ENCODE measurements around the gene GPR31. TPM values are rescaled to one million over a fixed set of nuclear protein-coding genes. Genes with fewer than 3 reads are reported as not detected.

Gene GPR31
- total and polyA plus RNA-seq, 4 donors, result 0.02 to 0.23 TPM; not detected in 2

DNA sequence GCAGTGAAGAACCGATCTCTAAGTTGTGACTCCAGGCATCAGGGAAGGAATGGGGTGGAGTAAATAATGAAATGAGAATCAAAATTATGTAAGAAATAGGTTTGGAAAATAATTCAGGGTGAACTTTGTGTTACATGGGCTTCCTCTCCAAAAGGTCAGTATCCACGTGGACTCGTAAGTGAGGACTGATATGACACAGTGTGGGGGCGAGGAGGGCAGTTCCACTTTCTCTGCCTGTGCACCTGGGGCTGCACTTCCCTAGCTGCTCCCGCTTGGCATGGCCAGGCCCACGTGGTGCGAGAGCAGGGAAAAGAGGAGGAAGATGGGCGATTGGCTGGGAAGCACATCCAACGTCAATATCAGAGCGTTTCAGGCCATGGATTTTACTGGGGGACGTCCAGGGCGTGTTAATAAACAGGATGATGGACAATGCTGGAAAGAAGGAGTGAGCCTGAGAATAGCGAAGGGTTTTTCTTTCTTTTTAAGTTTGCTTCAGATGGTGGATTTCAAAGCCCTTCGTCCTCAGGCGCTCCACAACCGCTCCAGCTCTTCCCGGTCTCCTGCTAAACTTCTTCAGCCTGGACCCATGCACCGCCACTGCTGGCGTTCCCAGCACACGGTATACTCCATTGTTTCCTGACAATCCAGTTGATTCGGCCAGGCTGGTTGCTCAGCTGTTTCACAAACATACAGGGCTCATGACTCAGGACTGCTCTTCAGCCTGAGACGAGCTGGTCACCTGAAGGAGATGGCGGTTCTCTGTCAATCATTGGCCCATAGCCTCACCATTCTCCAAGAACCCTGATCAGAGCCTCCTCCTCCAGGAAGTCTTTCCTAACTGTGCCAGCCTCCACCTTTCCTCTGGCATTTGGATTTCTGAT lies 23.1 kb downstream of the GPR31 start:
- no peaks in the 10 kb centered on the region for H3K27me3 ChIP-seq (ENCODE audit: control insufficient read depth in 3 of 3, insufficient read depth in 3 of 3, low read length in 2 of 3)
- DNase-seq (no peak), ATAC-seq (ENCODE audit: insufficient read depth, low FRiP score) (no peak)
- peaks cover 0 to 4% (median 0%) of the 10 kb centered on the region in 5 donors for H3K4me1 ChIP-seq (ENCODE audit: control insufficient read depth in 5 of 5, insufficient read depth in 5 of 5, low read length in 5 of 5)
- no peak overlapping the region for H3K27ac ChIP-seq (ENCODE audit: low read depth in 1 of 2, low read length in 1 of 2)
- TF ChIP-seq, protein P1, sequence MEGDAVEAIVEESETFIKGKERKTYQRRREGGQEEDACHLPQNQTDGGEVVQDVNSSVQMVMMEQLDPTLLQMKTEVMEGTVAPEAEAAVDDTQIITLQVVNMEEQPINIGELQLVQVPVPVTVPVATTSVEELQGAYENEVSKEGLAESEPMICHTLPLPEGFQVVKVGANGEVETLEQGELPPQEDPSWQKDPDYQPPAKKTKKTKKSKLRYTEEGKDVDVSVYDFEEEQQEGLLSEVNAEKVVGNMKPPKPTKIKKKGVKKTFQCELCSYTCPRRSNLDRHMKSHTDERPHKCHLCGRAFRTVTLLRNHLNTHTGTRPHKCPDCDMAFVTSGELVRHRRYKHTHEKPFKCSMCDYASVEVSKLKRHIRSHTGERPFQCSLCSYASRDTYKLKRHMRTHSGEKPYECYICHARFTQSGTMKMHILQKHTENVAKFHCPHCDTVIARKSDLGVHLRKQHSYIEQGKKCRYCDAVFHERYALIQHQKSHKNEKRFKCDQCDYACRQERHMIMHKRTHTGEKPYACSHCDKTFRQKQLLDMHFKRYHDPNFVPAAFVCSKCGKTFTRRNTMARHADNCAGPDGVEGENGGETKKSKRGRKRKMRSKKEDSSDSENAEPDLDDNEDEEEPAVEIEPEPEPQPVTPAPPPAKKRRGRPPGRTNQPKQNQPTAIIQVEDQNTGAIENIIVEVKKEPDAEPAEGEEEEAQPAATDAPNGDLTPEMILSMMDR (IDR thresholded peaks at IDR 0.05; ENCODE audit: control extremely low read depth, extremely low read depth), result no peak
- no peaks in the 10 kb centered on the region for H3K36me3 ChIP-seq (ENCODE audit: control insufficient read depth in 4 of 4, insufficient read depth in 4 of 4, low read length in 4 of 4)
- H3K9ac ChIP-seq (ENCODE audit: insufficient read depth in 1 of 2, low read length in 2 of 2), result no peak overlapping the region
- H3K4me3 ChIP-seq, result no peak overlapping the region
- no peaks in the 10 kb centered on the region for H3K9me3 ChIP-seq (ENCODE audit: control insufficient read depth in 4 of 4, insufficient read depth in 3 of 4, low read length in 3 of 4)
- 84 to 91% methylated on average over 23 of the region's 23 CpGs for WGBS, 2 donors

DNA sequence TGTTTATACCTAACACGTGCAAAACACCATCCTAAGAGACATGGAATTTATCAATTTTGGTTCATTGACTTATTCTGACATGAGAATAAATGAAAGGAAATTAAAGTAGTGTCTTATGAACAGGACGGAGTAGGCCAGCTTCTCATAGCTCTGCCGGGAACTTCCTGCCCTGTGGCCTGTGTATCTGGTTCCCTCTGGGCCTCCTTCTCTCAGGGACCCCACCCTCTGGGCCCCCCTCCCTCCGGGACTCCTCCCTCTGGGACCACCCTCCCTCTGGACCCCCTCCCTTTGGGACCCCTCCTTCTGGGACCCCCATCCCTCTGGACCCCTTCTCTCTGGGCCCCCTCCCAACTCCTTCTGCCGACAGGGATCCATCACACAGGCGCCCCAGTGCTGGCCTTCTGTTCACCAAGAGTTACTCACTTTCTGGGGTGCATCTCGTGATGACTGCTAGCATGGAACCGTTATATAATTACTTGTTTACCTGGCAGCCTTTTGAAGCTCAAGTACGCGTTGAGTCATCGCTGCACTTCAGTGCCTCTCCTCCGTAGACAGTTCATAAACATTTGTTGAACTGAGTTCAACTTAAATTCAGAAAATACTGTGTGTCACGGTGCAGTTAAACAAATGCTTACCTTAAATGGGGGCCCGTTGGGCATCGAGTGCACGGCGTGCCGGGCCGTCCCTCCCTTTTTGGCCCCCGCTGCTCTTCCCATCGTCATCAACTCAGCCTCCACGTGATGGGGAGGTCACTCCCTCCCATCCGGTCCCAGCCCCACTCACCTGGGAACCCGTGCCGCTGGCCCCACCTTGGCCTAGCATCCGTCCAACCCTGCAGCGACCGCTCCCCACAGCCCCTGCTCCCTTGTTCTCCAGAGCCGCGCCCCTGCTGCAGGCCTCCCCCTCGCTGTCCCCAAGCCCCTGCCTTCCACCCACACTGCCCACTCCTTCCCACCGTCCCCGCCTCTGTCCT lies 26.8 kb downstream of the GPR31 start:
- TF ChIP-seq, protein P1 (IDR thresholded peaks at IDR 0.05; ENCODE audit: control extremely low read depth, extremely low read depth), result no peak

DNA sequence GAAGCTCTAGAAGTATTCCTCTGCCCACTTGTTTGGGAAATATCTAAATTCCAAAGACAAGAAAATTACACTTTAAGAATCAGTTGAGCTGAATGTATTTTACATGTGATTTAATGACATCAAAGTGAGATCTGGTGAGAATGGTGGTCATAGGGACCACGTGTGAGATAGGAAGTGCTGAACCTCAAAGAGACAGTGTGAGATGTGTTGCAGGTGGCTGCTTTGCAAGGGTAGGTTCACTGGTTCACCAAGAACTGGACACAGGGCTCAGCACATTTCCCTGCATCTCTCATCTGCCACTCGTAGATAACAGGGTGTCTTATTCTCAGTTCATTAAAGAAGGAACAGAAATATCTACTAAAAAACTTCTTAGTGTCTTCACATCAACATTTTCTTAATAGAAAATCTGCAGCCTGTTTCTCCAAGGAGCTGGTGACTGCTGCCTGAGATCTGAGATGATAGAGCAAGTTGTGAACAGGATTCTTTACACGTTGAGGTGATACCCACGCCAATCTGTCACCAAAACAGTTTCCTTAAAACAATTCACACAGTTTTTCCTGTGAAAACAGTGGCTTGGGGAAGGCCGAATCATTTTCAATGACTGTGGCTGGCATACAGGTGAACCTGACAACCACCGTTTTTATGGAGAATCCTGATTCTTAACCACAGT lies 27.6 kb downstream of the GPR31 start:
- no peak overlapping the region for H3K4me3 ChIP-seq
- ATAC-seq (ENCODE audit: insufficient read depth, low FRiP score) (no peak), DNase-seq (no peak)
- no peaks in the 10 kb centered on the region for H3K36me3 ChIP-seq (ENCODE audit: control insufficient read depth in 4 of 4, insufficient read depth in 4 of 4, low read length in 4 of 4)
- H3K27me3 ChIP-seq (ENCODE audit: control insufficient read depth in 3 of 3, insufficient read depth in 3 of 3, low read length in 2 of 3), result no peaks in the 10 kb centered on the region
- H3K4me1 ChIP-seq (ENCODE audit: control insufficient read depth in 5 of 5, insufficient read depth in 5 of 5, low read length in 5 of 5), result no peaks in the 10 kb centered on the region
- TF ChIP-seq, protein P1 (IDR thresholded peaks at IDR 0.05; ENCODE audit: control extremely low read depth, extremely low read depth), result no peak
- H3K27ac ChIP-seq (ENCODE audit: low read depth in 1 of 2, low read length in 1 of 2), result no peak overlapping the region
- H3K9ac ChIP-seq (ENCODE audit: insufficient read depth in 1 of 2, low read length in 2 of 2), result no peak overlapping the region
- WGBS, 2 donors, result 65 to 72% methylated on average over 6 of the region's 6 CpGs
- no peaks in the 10 kb centered on the region for H3K9me3 ChIP-seq (ENCODE audit: control insufficient read depth in 4 of 4, insufficient read depth in 3 of 4, low read length in 3 of 4)

More for the DNA sequence above, 26.8 kb downstream of the GPR31 start:
- Histone ChIP-seq H3K4me3 (no peak overlapping the region), H3K9ac (ENCODE audit: insufficient read depth in 1 of 2, low read length in 2 of 2) (no peak overlapping the region), H3K4me1 (ENCODE audit: control insufficient read depth in 5 of 5, insufficient read depth in 5 of 5, low read length in 5 of 5) (no peaks in the 10 kb centered on the region), H3K9me3 (ENCODE audit: control insufficient read depth in 4 of 4, insufficient read depth in 3 of 4, low read length in 3 of 4) (no peaks in the 10 kb centered on the region), H3K27ac (ENCODE audit: low read depth in 1 of 2, low read length in 1 of 2) (no peak overlapping the region), H3K27me3 (ENCODE audit: control insufficient read depth in 3 of 3, insufficient read depth in 3 of 3, low read length in 2 of 3) (no peaks in the 10 kb centered on the region), H3K36me3 (ENCODE audit: control insufficient read depth in 4 of 4, insufficient read depth in 4 of 4, low read length in 4 of 4) (no peaks in the 10 kb centered on the region)
- no peak for ATAC-seq (ENCODE audit: insufficient read depth, low FRiP score)
- WGBS, 2 donors, result 84 to 89% methylated on average over 33 of the region's 33 CpGs
- DNase-seq, result no peak
